Naive thymus-derived CD8-positive, alpha-beta T cell (primary cell): ENCODE measurements around the gene TNP2. TPM values are rescaled to one million over a fixed set of nuclear protein-coding genes. Genes with fewer than 3 reads are reported as not detected.
A peak's percentile ranks its signal among the peaks of the same experiment; 100 is the strongest.

ENCODE experiments used
- ATAC-seq, 2 donors: fragments of 150-1000 bp; cut with Tn5 transposase in 1 of 2; sonication (Bioruptor Pico), chemical (Tn5 transposase) in 1 of 2; 1 replicate in 1 of 2; 2 replicates in 1 of 2; pipeline ENCODE4 v1.10.0; 2021; ENCODE audit warnings: mild to moderate bottlenecking in 2 of 2, moderate library complexity in 2 of 2
- POLR2A ChIA-PET: fragments of 350-600 bp; sonication (Branson Sonifier 250); formaldehyde crosslinking; loops from one replicate; lab custom pipeline; 2021; ENCODE audit warnings: antibody characterized with exemption; lab: Charles Lee
- DNase-seq, 10 donors: peaks; one replicate each; pipeline versions ENCODE4 v3.0.0 to v3.0.0-alpha.2; 2020 to 2022
- H3K27ac Mint-ChIP-seq, 10 donors: one replicate each; pipeline ENCODE4 v1.8.0; 2020 to 2022; ENCODE audit warnings: mild to moderate bottlenecking in 10 of 10, mixed read lengths in 10 of 10, moderate library complexity in 4 of 10, inconsistent platforms in 1 of 10
- H3K27me3 Mint-ChIP-seq, 5 donors: one replicate each; pipeline ENCODE4 v1.8.0; 2021 to 2022; ENCODE audit warnings: mixed read lengths in 5 of 5
- H3K36me3 Mint-ChIP-seq, 3 donors: one replicate each; pipeline ENCODE4 v1.8.0; 2020 to 2022; ENCODE audit warnings: mixed read lengths in 3 of 3, mild to moderate bottlenecking in 2 of 3, inconsistent platforms in 1 of 3
- H3K4me1 Mint-ChIP-seq, 4 donors: one replicate each; pipeline ENCODE4 v1.8.0; 2021 to 2022; ENCODE audit warnings: mixed read lengths in 4 of 4
- H3K4me3 Mint-ChIP-seq, 10 donors: one replicate each; pipeline ENCODE4 v1.8.0; 2020 to 2022; ENCODE audit warnings: mild to moderate bottlenecking in 10 of 10, mixed read lengths in 10 of 10, moderate library complexity in 6 of 10, inconsistent platforms in 1 of 10
- H3K9me3 Mint-ChIP-seq, 9 donors: one replicate each; pipeline ENCODE4 v1.8.0; 2020 to 2022; ENCODE audit warnings: mixed read lengths in 9 of 9, mild to moderate bottlenecking in 3 of 9, inconsistent platforms in 1 of 9, moderate library complexity in 1 of 9
- polyA plus RNA-seq, 3 donors: library from polyadenylated mRNA; unstranded; fragments of 300-500 nt; fragmentation: Illumina TruSeq; gene quantifications; one replicate each; pipeline ENCODE4 v1.2.3, GENCODE V29; 2021
- total RNA-seq, 8 experiments: library from RNA in 2 of 8; stranded (reverse) in 2 of 8; gene quantifications; one replicate each; pipeline ENCODE4 v1.2.3 and lab custom pipeline; 2021 to 2026

TNP2 gene
- total and polyA plus RNA-seq, 5 experiments from 2014 or later = not detected

DNA sequence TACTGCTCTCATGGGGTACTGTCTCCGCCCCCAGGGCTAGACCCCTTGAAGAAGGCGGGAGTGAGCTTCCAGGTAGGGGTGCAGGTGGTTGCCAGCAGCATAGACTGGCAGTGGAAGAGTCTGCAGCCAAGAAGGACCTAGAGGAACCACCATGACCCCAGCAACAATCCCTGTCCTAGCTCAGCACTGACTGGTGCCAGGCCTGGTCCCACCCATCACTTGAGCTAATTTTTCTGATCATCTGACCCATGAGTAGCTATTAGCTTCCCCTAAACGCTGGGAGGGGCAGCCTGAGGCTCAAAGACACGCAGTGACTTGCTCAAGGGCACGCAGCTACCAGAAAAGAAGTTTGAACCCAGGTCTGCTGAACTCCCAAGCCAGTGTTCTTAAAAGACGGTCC lies 3.4 kb upstream of the TNP2 start:
- Mint-ChIP-seq H3K36me3 (no peaks in the 10 kb centered on the region), H3K27ac (peak overlapping the region in 2 of 10 donors; percentile 21 to 60), H3K4me1 (peaks cover 0 to 2% (median under 1%) of the 10 kb centered on the region in 4 donors), H3K27me3 (no peaks in the 10 kb centered on the region), H3K9me3 (peaks cover 0 to 2% (median 0%) of the 10 kb centered on the region in 9 donors), H3K4me3 (no peak overlapping the region)
- POLR2A ChIA-PET = interaction anchor here (0.6 kb wide), 1 partner anchor 19 kb away, joined by 3 read pairs; no protein-coding TSS in a partner anchor
- ATAC-seq (no peak), DNase-seq (peak in 1 of 10 donors; percentile 53)

DNA sequence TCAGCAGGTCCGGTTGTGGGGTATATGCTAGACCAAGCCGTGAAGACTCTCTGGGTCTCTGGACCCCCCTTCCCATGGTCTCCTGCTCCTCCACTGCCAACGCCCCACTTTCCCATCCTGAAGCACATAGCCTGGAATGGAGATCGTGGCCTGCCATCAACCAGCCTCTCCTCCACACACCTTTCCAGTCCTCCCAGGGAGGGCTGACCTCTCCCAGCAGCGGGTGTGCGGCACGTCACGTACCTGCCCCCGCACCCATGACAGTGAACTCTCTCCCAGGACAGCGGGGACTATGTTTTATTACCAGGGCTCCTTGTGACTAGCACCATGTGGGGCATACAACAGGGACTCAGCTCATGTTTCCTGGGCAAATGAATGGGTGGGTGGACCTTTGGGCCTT lies 2.5 kb upstream of the TNP2 start:
- Mint-ChIP-seq H3K4me3 (no peak overlapping the region), H3K36me3 (no peaks in the 10 kb centered on the region), H3K9me3 (peaks cover 0 to 2% (median 0%) of the 10 kb centered on the region in 9 donors), H3K4me1 (peaks cover 0 to 2% (median 0%) of the 10 kb centered on the region in 4 donors), H3K27me3 (no peaks in the 10 kb centered on the region), H3K27ac (no peak overlapping the region)
- POLR2A ChIA-PET = no interaction called here
- ATAC-seq (no peak), DNase-seq (no peak)

DNA sequence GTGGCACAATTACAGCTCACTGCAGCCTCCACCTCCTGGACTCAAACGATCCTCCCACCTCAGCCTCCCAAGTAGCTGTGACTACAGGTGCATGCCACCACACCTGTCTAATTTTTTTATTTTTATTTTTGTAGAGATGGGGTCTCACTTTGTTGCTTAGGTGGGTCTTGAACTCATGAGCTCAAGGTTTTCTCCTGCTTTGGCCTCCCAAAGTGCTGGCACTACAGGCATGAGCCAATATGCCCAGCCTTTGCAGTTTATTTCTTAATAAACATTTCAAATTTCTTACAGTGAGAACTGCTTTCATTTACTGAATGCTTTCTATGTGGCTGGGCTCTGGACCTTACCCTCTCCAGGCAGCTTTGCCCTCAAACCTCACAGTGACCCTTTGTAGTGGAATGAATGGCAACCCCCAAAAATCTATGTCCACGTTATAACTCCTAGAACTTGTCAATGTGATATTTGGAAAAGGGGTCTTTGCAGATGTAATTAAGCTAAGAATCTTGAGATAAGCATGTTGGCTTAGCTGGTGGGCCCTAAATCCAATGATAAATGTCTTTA lies 1.6 kb upstream of the TNP2 start:
- Mint-ChIP-seq H3K4me3 (no peak overlapping the region), H3K4me1 (peaks cover 0 to 2% (median 0%) of the 10 kb centered on the region in 4 donors), H3K27me3 (no peaks in the 10 kb centered on the region), H3K27ac (peak overlapping the region in 1 of 10 donors; percentile 1), H3K9me3 (peaks cover 0 to 2% (median 0%) of the 10 kb centered on the region in 9 donors), H3K36me3 (no peaks in the 10 kb centered on the region)
- POLR2A ChIA-PET = no interaction called here
- DNase-seq (no peak), ATAC-seq (no peak)

DNA sequence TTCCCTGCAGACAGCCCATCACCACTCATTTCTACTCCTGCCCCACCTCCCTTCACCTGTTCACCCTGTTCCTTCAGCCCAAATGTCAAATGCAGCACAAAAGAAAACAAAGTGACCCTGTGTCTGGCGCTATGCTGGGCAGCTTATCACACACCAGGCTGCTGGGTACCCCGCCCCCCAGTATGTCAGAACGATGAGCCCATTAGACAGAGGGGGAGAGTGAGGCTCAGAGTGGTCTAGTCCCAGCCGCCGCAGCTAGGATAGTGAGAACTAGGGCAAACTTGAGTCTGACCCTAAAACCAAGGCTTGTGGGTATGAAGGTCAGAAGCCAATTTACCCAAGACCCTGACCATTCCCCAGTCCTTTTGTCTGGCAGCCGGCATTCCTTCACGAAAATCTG lies 4.0 kb downstream of the TNP2 start:
- Mint-ChIP-seq H3K27me3 (no peaks in the 10 kb centered on the region), H3K36me3 (no peaks in the 10 kb centered on the region), H3K27ac (peak overlapping the region in 6 of 10 donors; percentile 35 to 92 (median 88)), H3K9me3 (peaks cover 0 to 2% (median 0%) of the 10 kb centered on the region in 9 donors), H3K4me1 (peaks cover 14 to 28% (median 25%) of the 10 kb centered on the region in 4 donors), H3K4me3 (no peak overlapping the region)
- no peak for ATAC-seq
- no peak for DNase-seq
- POLR2A ChIA-PET = interaction anchor here (0.6 to 4.2 kb wide), 3 partner anchors 10 to 298 kb away, joined by 4 to 27 read pairs (median 24); partner anchors contain the start of gene SOCS1

DNA sequence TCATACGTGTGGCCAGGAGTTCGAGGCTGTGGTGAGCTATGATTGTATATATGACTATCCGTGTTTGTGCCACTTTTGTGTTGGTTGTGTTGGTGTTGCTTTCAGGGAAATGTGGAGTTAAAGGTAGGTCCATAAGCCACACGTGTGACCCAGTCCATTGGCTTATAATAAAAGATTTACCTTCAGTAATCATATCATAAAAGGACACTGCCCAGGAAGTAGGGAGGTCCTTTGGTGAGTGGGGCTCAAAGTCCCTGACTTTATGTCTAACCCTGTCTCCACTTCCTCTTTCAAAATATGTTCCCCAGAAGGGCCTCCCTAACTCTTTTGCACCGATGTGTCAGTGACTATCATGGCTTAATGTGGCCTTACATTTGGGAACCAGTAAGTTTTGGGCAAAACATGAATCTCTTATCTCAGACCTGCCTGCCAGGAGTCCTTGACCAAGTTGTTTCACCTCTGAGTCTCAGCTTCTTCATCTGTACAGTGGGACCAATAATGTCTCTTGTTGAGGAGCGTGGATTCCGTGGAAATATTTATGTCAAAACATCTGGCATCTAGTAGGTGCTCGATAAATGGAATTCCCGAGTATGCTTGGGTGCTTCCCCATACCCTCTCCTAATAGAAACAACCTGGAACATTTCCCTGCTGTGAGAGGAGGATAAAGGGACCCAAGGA lies 4.8 kb downstream of the TNP2 start:
- POLR2A ChIA-PET = interaction anchor here (0.6 to 4.2 kb wide), 4 partner anchors 9 to 299 kb away, joined by 4 to 27 read pairs (median 14); partner anchors contain the start of gene SOCS1
- Mint-ChIP-seq H3K9me3 (peaks cover 0 to 2% (median 0%) of the 10 kb centered on the region in 9 donors), H3K36me3 (no peaks in the 10 kb centered on the region), H3K4me1 (peaks cover 18 to 30% (median 28%) of the 10 kb centered on the region in 4 donors), H3K4me3 (peak overlapping the region in 9 of 10 donors; percentile 52 to 83 (median 68)), H3K27me3 (no peaks in the 10 kb centered on the region), H3K27ac (peak overlapping the region; percentile 80 to 94 (median 91))
- DNase-seq = no peak
- ATAC-seq = peak; percentile 11 to 33

DNA sequence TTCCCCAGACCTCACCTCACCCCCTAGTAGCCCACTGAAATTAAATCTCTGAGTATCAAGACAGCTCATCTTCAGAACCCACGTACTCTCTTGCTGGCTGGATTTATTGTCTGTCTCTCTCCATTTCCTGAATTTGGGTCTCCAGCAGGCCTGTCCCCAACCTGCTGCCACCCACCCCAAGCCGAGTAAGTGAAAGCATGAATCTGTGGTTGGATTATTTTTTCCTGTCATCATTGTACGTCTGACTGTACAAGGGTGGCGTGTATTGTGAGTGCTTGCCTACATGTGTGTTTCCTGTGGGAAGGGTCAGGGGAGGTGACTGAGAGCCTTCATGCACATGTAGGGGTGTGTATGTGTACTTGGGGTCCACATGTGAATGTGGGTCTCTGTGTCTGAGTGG lies 5.4 kb downstream of the TNP2 start:
- POLR2A ChIA-PET = interaction anchor here (1.2 to 4.2 kb wide), 4 partner anchors 8 to 39 kb away, joined by 4 to 27 read pairs (median 14); partner anchors contain the start of gene SOCS1
- peaks cover 0 to 2% (median 0%) of the 10 kb centered on the region in 9 donors for H3K9me3 Mint-ChIP-seq
- peak overlapping the region; percentile 80 to 94 (median 91) for H3K27ac Mint-ChIP-seq
- ATAC-seq (peak; percentile 89 to 90), DNase-seq (peak in 7 of 10 donors; percentile 12 to 82 (median 67))
- H3K4me3 Mint-ChIP-seq = peak overlapping the region in 9 of 10 donors; percentile 52 to 83 (median 68)
- no peaks in the 10 kb centered on the region for H3K27me3 Mint-ChIP-seq
- no peaks in the 10 kb centered on the region for H3K36me3 Mint-ChIP-seq
- H3K4me1 Mint-ChIP-seq = peaks cover 19 to 35% (median 34%) of the 10 kb centered on the region in 4 donors

DNA sequence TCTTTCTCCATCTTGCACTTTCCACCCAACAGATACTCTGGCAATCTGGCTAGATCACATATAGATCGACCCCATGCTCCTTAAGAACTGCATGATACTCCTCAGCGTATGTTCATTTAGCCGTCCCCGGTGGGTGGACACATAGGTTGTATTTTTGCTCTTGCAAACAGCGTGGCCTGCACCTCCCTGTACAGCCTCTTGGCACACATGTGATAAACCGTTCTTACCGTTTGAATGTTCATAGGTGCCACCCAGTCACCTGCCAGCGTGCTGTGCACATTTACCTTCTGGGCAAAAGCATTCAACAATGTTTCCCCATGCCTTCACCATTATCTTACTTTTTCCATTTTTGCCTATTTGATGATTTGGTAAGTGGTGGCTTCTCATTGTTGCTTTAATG lies 6.2 kb downstream of the TNP2 start:
- POLR2A ChIA-PET = interaction anchor here (0.6 to 4.2 kb wide), 5 partner anchors 8 to 555 kb away, joined by 4 to 27 read pairs (median 5); partner anchors contain the start of gene SOCS1

DNA sequence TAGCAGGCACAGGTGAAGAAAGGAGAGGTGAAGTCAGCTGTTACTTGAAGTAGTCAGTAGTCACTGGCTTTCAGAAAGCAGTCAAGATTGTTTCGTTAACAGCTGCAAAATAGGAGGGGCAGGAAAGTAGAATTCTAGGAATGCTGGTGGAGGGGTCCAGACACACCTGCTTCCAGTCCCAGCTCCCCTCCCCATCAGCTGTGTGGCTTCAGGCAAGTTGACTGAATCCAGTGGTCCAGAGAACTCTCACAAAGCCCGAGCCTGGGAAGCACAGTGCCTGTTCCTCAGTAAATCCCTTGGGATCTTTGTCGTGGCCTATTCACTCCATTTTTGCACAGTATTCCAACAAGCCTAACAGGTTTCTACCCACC lies 8.5 kb downstream of the TNP2 start:
- ATAC-seq = no peak
- peak overlapping the region in 5 of 10 donors; percentile 26 to 82 (median 65) for H3K27ac Mint-ChIP-seq
- no peaks in the 10 kb centered on the region for H3K9me3 Mint-ChIP-seq
- DNase-seq = no peak
- H3K36me3 Mint-ChIP-seq = no peaks in the 10 kb centered on the region
- H3K4me3 Mint-ChIP-seq = no peak overlapping the region
- POLR2A ChIA-PET = interaction anchor here (0.8 to 7.7 kb wide), 3 partner anchors 27 to 93 kb away, joined by 3 to 107 read pairs (median 4); no protein-coding TSS in a partner anchor
- peaks cover 28 to 55% (median 52%) of the 10 kb centered on the region in 4 donors for H3K4me1 Mint-ChIP-seq
- no peaks in the 10 kb centered on the region for H3K27me3 Mint-ChIP-seq

More for the DNA sequence above, 6.2 kb downstream of the TNP2 start:
- DNase-seq (no peak), ATAC-seq (no peak)
- Mint-ChIP-seq H3K9me3 (no peaks in the 10 kb centered on the region), H3K36me3 (no peaks in the 10 kb centered on the region), H3K4me3 (peak overlapping the region in 2 of 10 donors; percentile 19 to 56), H3K27ac (peak overlapping the region in 9 of 10 donors; percentile 29 to 94 (median 90)), H3K27me3 (no peaks in the 10 kb centered on the region), H3K4me1 (peaks cover 22 to 42% (median 41%) of the 10 kb centered on the region in 4 donors)

DNA sequence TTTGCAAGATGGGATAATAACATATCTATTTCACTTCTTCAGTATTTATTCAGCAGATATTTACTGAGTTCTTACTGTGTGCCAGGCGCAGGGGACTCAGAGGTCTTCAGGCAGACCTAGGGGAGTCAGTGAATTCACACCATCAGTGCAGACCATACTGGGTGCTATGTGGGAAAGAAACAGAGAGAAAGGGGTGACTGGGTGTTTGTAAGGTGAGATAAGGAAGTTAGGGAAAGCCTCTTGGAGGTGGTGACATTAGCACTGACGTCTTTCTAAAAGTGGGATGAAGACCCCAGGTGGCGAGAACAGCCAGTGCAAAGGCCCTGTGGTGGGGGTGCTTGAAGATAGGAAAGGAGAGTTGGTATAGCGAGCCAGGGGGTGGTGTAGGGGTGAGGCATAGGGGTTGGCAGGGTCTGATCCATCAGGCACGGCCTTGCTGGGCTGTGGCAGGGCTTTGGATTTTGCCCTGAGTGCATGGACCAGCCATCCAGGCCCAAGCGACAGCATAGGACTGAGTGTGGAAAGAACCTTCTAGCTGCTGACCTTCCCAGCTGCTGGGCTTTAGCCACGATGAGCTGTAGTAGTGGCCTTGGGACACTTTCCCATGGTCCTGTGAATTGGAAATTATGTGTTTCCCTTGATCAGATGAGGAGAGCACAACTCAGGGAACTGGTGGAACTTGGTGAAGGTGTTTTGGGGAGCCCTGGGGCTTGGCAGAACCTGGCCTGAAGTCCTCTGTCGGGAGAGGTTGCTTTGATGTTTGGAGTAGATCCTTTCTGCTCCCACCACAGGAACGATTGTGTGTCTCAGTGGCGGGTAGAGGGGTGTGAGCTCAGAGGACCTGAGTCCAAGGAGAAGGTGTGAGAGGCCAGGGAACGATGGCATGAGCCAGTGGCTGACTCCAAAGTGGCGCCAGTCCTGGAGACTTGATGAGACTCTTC lies 9.2 kb downstream of the TNP2 start:
- POLR2A ChIA-PET = interaction anchor here (0.8 to 7.7 kb wide), 5 partner anchors 26 to 94 kb away, joined by 3 to 107 read pairs (median 8); no protein-coding TSS in a partner anchor
- Mint-ChIP-seq H3K4me3 (peak overlapping the region in 2 of 10 donors; percentile 26 to 34), H3K4me1 (peaks cover 28 to 54% (median 51%) of the 10 kb centered on the region in 4 donors), H3K27me3 (no peaks in the 10 kb centered on the region), H3K27ac (peak overlapping the region in 9 of 10 donors; percentile 36 to 86 (median 74)), H3K36me3 (no peaks in the 10 kb centered on the region), H3K9me3 (no peaks in the 10 kb centered on the region)
- ATAC-seq (no peak), DNase-seq (no peak)

DNA sequence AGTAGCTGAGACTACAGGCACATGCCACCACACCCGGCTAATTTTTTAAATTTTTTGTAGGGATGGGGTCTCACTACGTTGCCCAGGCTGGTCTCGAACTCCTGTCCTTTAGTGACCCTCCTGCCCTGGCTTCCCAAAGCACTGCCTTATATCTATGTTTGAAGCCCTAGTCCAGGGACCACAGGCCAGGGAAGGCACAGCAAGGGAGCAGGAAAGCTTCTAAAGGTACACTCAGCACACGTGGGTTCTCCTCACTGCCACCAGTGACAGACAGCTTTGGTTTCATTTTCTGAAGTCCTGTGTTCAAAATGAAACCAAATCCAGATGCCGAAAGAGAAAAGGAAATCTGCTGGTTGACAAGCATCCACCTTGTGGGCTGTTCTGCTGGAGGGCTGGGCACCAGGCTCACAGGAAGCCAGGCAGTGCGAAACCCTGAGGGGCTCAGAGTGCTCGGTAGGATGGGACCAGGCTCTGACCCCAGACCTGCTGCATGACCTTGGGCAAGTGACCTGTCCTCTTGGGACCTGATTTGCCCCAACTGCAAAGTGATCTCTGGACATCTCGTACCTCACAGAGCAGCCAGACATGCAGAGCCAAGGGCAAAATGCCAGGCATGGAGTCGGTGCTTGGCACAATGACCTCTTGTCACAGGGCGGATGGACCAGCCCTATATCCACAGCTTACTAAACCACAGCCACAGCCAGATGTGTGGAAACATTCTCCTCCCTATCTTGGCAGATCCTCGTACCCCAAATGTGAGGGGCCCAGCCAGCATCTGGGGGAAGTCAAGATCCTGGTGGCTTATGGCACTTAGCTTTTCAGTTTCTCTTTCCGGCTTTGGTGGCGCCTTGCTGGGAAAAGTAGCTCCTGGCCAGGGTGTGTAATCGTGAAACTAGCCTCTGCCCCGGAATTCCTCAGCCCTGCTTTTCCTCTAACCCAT lies 10.3 kb downstream of the TNP2 start:
- Mint-ChIP-seq H3K27ac (peak overlapping the region; percentile 68 to 91 (median 82)), H3K27me3 (no peaks in the 10 kb centered on the region), H3K4me1 (peaks cover 26 to 51% (median 46%) of the 10 kb centered on the region in 4 donors), H3K9me3 (no peaks in the 10 kb centered on the region), H3K4me3 (peak overlapping the region; percentile 55 to 95 (median 67)), H3K36me3 (peaks cover 0 to under 1% (median 0%) of the 10 kb centered on the region in 3 donors)
- DNase-seq (peak in 4 of 10 donors; percentile 36 to 66 (median 54)), ATAC-seq (peak in 1 of 2 donors; percentile 10)
- POLR2A ChIA-PET = interaction anchor here (0.8 to 7.7 kb wide), 6 partner anchors 8 to 95 kb away, joined by 3 to 148 read pairs (median 63); no protein-coding TSS in a partner anchor
